Ramos (cell line): ENCODE measurements around the gene ENDOU.

Source experiments
- in situ Hi-C: fragments of 300-500 bp; cut with MboI; formaldehyde crosslinking; loops from one replicate; pipeline ENCODE4 v1.14.3; 2022; ENCODE audit warnings: low sequenced_read_pairs; ENCODE audit not compliant: unreplicated experiment

ENDOU gene

GRCh38 chr12:47725091-47725772 lies at the start of gene ENDOU:
ENDOU (minus strand) TSS chr12:47725490; CDS start chr12:47725413, 77 bp downstream.
- in situ Hi-C loops: no loop called here

- in situ Hi-C loops: loop anchor here (5.0 kb wide), 1 partner anchor 62 kb away; no protein-coding TSS in a partner anchor
These were observed 49.4 kb upstream of the ENDOU start for GRCh38 chr12:47774663-47775062.

GRCh38 chr12:47773858-47774580 lies 48.7 kb upstream of the ENDOU start:
- in situ Hi-C loops: no loop called here

GRCh38 chr12:47773062-47773857 lies 48.0 kb upstream of the ENDOU start, which contains the start of gene SLC48A1:
SLC48A1 (plus strand) TSS chr12:47773238; CDS start chr12:47773305, 67 bp downstream.
- in situ Hi-C loops: no loop called here

GRCh38 chr12:47772738-47773061 lies 47.4 kb upstream of the ENDOU start:
- in situ Hi-C loops: no loop called here

GRCh38 chr12:47772094-47772660 lies 46.9 kb upstream of the ENDOU start:
- in situ Hi-C loops: no loop called here

GRCh38 chr12:47771304-47771703 lies 46.0 kb upstream of the ENDOU start:
- in situ Hi-C loops: no loop called here

GRCh38 chr12:47770086-47770726 lies 44.9 kb upstream of the ENDOU start:
- in situ Hi-C loops: no loop called here

- in situ Hi-C loops: no loop called here
These were observed 44.2 kb upstream of the ENDOU start for GRCh38 chr12:47769234-47770085.

- in situ Hi-C loops: no loop called here
These were observed 43.1 kb upstream of the ENDOU start for GRCh38 chr12:47768323-47768811.

- in situ Hi-C loops: no loop called here
These were observed 42.0 kb upstream of the ENDOU start for GRCh38 chr12:47767216-47767724.

- in situ Hi-C loops: no loop called here
These were observed 41.4 kb upstream of the ENDOU start for GRCh38 chr12:47766502-47767215.

GRCh38 chr12:47763481-47764346 lies 38.4 kb upstream of the ENDOU start:
- in situ Hi-C loops: no loop called here

GRCh38 chr12:47762850-47763465 lies 37.7 kb upstream of the ENDOU start:
- in situ Hi-C loops: no loop called here

- in situ Hi-C loops: no loop called here
These were observed 33.8 kb upstream of the ENDOU start, which contains the start of gene RAPGEF3 for GRCh38 chr12:47758834-47759690. RAPGEF3 (minus strand) TSS chr12:47758880; CDS start chr12:47758556, 324 bp downstream.

GRCh38 chr12:47758584-47758833 lies 33.2 kb upstream of the ENDOU start:
- in situ Hi-C loops: no loop called here
